NCI-H2227 (cell line): Measurements from ENCODE around the gene VPS11.
"Not testable (repeated sequence)": the region's sequence is repeated elsewhere in the genome, so short reads cannot be mapped to it uniquely, and the experiment has no call there.

ENCODE experiments used
- DNase-seq: peaks from one replicate; lab custom pipeline; 2025; ENCODE audit not compliant: unreplicated experiment; lab: John Stamatoyannopoulos, UW

The VPS11 gene

DNA sequence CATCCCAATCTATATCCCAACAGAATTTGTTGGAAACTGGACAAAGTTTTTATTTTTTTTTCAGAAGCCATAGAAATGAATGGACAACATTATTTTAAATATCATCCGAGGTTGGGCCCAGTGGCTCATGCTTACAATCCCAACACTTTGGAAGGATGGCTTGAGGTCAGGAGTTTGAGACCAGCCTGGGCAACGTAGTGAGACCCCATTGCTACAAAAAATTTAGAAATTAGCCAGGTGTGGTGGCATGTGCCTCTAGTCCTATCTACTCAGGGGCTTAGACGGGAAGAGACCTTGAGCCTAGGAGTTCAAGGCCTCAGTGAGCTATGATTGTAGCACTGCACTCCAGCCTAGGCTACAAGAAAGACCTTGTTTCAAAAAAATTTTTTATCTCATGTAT lies 32.8 kb upstream of the VPS11 start:
- no peak for DNase-seq

DNA sequence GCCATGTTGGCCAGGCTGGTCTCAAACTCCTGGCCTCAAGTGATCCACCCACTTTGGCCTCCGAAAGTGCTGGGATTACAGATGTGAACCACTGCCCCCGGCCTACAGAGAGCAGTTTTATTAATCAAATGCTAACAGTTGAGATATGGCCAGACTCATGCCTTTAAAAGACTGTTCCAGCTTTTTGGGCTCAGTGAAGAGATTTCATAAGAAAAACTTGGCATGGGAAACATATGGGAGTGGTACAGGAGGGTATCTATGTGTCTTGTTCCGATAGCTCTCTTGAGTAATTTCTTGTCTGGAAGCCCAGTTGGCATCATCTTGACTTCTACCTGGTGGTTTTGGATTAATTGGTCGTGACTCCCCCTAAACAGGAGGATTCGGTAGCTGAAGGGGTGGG lies 28.7 kb upstream of the VPS11 start:
- no peak for DNase-seq

DNA sequence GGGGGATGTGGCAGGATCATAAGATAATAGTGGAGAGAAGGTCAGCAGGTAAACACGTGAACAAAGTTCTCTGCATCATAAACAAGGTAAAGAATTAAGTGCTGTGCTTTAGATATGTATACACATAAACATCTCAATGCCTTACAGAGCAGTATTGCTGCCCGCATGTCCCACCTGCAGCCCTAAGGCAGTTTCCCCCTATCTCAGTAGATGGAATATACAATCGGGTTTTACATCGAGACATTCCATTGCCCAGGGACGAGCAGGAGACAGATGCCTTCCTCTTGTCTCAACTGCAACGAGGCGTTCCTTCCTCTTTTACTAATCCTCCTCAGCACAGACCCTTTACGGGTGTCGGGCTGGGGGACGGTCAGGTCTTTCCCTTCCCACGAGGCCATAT lies 28.1 kb upstream of the VPS11 start:
- not testable (repeated sequence) for DNase-seq

DNA sequence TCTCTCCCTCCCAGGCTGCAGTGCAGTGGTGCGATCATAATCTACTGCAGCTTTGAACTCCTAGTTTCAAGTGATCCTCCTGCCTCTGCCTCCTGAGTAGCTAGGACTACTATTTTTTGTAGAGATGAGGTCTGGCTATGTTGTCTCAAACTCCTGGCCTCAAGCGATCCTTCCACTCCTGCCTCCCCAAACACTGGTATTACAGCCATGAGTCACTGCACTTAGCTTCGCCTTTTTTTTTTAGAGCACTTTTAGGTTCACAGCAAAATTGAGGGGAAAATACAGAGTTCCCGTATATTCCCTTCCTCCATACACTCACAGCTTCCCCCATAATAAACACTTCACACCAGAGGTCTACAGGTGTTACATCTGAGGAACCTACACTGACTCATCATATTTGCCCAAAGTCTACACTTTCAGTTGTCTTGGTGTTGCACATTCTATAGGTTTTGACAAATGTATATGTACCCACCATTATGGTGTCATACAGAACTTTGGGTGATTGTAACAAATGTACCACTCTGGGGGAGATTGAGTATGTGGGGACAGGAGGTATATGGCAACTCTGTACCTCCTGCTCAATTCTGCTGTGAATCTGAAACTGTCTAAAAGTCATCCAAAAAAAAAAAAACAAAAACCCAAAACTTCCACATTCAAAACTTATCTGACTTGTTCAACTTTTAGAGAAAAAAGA lies 25.6 kb upstream of the VPS11 start:
- DNase-seq = no peak

DNA sequence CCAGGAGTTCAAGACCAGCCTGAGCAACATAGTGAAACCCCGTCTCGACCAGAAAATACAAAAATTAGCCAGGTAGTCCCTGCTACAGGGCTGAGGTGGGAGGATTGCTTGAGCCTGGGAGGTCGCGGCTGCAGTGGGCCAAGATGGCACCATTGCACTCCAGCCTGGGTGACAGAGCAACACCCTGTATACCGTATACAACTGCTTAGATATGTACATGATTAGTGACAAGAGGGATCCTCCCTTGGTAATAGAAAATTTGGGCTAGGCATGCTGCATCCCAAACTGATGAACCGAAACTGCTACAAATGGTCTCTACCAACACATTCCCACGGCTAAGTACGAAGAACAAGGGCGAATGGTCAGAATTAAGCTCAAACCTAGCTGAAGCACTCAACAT lies 24.7 kb upstream of the VPS11 start:
- no peak for DNase-seq

DNA sequence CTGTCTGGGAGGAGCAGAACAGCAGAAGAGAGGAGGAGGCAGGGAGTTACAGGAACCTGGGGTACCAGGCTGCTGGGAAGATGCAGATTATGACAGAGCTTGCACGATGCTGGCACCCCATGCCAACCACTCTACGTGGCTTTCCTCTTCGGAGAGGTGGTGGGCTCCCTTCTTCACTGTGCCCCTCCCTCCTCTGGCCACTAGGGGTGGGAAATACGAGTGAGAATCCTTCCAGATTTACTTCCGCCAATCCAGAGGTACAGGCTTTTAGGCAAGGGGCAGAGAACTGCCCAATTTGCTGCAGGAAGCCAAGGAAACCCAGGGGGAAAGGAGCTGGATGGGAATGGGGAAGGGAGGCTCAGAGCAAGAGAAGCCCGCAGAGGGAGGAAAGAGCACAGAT lies 22.9 kb upstream of the VPS11 start:
- no peak for DNase-seq

DNA sequence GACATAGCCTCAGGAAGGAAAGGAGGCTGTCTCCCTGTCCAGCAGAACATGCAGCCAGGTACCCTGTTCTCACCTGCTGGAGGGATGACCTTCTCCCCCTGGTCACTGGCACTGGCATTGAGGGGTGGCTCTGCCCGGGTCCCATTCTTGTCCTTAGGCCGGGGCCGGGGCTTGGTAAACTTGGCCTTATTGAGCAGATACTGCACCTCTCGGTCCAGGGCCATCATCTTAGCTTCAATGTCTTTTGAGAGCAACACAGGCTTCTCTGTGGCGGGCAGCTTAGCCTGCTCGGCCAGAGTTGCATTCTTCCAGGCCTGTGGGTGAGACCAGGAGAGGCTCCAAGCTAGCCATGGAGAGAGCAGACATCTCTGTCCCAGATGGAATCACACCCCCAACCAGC lies 21.1 kb upstream of the VPS11 start:
- DNase-seq = no peak

DNA sequence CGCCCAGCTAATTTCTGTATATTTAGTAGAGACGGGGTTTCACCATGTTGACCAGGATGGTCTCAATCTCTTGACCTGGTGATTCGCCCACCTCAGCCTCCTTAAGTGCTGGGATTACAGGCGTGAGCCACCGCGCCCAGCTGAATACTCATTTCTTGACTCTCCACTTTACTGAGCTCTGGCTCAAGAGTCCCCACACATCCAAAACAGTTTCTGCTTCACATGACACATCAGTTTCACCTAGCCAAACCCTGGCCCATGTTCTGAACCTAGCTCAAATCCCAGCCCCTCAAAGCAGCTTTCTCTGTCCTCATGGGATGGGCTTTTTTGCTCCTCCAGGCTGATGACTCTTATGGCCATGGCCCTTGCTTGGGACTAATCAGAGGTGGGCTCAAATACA lies 20.4 kb upstream of the VPS11 start:
- DNase-seq = no peak

DNA sequence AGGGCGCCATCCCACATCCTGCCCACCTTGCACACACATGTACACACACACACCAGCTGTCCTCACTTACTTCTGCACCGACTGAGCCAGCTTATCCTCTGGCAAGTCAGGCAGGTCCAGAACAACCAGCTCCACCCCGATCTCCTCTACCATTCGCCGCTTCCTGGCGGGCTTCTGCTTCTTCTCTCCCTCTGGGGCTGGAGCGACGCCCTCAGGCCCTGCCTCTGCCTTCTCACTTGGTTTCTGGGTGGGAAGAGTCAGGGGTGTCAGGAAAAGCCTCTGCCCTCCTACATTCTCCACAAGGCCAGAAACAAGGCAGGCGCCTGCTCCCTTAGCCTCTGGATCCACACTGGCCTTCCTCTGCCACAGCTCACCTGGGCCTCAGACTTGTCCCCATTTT lies 19.0 kb upstream of the VPS11 start:
- no peak for DNase-seq

DNA sequence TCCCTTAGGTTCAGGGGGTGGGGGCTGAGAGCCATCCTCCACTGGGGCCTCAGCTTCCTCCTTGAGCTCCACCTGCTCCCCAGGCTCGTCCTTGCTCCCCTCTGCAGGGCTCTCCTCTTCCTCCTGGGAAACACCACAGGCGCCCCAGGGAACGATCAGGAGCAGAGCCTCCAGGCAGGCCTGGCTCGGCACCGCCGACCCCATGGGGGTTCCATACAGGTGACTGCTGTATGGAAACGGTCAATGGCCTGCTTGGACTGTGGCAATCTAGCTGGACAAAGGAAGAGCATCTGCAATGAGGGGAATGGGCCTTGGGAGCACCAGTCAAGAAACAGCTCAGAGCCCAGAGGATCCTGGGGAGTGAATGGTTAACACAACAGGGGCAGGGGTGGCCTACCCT lies 18.5 kb upstream of the VPS11 start:
- DNase-seq = no peak

DNA sequence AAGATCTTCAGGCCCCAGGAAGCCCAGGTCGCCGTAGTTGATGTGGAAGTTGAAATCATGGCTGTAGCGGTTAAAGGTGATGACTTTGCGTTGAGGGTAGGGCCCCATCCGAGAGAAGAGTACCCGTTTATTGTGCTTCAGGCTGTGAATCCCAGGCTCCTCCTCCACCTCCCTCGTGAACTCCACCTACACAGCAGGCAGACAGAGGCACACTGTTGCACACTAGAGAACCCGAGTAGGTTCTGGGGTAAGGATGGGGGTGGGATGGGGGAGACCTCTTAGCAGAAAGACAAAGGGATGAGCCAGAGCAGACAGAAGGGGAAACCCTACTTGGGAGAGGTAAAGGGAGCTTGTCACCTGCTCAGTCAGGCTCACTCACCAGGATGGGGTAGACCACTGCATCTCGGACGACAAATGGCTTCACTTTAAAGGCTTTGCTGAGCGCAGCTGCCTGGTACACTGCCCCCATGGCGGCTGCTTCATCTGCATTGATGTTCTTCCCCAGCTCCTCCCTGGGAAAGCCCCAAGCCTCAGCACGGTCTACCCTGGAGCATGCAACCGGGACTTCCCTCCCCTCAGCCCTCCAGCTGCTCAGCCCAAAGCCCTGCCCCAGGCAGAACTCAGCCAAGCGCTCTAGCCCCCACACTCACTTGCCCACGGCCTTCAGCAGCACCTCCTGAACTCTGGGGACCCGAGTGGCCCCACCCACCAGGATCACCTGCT lies 16.0 kb upstream of the VPS11 start:
- DNase-seq = no peak

DNA sequence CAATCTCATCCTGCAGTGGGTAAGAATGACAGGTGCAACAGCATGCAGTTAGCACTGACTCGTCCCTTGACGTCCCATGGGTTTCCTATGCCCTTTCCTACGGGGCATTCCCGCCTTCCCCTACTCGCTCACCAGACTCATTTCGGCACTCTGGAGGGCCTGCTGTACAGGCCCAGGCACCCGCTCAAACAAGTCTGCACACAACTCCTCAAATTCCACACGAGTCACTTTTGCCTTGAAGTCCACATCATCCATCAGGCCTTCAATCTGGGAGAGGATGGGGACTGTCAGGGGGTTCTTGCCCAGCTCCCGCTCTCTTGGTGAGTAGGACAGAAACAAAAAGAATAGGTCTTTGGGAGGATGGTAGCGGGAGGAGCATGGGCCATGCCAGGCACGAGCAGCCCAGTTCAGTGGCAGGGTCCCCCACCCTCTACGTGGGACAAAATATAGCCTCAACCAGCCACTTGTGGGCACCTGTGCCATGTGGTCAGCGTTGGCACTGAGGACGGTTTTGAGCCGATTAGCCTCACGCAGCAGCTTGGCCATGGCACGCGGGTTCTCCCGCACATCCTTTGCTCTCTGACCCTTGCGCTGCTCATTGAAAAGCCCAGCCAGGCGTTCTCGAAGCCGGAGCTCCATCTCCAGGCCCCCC lies 15.3 kb upstream of the VPS11 start:
- no peak for DNase-seq

DNA sequence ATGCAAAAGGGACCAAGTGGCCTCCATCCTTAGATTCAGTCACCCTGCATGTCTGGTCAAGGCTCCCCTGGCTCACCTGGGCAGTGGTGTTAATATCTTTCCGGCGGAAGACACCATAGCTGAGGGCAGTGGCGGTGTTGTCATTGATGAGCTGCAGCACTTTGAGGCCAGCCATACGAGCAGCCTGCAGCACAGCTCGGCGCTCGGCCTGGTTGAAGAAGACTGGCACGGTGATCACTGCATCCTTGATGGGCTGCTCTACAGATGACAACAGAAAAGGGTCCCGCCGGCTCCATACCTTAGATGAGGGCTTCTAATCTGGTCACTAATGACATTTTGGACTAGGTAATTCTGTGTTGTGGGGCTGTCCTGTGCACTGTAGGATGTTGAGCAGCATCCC lies 13.2 kb upstream of the VPS11 start:
- no peak for DNase-seq

DNA sequence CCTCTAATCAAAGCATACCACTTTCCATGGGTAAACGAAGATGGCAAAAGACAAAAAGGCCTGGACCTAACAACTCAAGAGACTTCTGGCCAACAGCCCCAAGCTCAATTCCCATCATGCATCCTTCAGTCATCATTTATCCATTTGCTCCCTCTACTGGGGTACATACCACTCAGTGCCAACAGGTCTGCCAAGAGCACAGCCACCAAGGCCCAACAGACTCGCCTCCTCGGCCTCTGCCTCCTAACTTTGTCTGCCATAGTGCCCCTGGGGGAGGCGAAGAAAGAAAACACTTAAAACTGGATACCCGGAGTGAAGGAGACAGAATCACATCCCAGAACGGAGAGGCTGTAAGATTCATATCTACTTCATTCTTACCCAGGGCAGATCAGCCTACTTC lies 11.7 kb upstream of the VPS11 start:
- DNase-seq = no peak

DNA sequence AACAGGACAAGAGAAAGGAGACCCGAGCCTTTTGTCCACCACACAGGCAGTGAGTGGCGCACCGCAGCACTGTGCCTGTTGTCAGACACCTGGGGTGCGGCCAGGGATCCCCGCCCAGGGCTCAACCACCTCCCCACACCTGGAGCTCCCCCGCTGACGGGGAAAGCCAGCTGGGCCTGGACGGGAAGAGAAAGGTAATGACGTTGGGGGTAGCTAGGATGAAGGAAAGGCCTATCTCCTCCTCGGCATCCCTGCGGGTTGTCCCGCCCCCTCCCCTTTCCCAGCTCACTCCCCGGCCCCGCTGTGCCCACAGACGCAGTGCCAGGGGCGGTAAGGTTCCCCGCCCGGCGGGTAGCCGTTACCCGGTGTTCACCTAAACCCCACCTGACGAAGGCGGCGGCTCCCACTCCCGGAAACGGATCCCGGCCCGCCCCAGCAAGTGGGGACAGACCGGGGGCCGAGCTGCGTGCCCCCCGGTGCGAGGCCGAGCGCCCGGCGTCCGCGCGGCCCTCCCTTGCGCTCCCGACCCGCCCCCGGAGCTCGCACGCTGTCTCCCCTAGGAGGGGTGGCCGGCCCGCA lies 11.1 kb upstream of the VPS11 start:
- DNase-seq = peak; percentile 42

DNA sequence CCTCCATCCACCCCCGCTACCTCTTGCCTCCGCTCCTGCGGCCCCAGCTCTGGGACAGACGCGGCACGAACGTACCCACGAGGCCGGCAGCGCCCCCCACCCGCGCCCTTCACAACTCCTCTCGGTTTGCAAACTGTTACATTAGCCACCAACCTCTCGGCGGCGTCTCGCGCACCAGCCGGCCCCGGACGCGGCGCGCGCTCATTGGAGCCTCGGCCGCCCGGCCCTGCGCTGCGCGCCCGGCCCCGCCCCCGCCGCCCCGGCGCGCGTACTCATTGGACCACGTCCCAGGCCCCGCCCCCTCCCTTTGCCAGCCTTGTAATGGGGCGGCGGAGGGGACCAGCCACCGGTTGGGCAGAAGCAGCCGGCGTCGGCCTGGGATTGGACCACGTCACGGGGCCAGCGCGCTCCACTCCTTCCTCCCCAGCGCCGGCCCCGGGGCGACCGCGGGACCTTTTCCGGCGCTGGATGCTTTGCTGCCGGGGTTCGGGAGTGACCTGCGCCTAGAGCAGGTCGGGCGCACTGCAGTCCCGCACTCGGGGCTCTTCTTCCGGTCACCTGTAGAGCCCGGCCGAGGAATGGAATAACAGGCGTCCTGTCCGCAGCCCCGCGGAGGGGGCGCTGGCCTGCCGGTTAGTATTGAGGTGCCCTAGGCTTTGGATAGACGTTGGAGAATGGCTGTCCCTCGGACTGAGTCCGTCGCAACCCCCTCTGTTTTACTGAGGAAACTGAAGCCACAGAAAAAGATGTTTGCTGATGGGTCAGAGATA lies 10.4 kb upstream of the VPS11 start, which contains the start of gene HYOU1:
TSS of gene HYOU1 (minus strand) at position 206 of the 770 bp plus-strand sequence. CDS start 1,045 bp downstream, outside the sequence.
- peak; percentile 95 for DNase-seq

DNA sequence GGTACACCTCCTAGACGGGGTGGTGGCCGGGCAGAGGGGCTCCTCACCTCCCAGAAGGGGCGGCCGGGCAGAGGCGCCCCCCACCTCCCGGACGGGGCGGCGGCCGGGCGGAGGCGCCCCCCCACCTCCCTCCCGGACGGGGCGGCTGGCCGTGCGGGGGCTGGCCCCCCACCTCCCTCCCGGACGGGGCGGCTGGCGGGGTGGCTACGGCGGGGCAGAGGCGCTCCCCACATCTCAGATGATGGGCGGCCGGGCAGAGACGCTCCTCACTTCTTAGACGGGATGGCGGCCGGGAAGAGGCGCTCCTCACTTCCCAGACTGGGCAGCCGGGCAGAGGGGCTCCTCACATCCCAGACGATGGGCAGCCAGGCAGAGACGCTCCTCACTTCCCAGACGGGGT lies 8.5 kb upstream of the VPS11 start:
- DNase-seq = not testable (repeated sequence)

DNA sequence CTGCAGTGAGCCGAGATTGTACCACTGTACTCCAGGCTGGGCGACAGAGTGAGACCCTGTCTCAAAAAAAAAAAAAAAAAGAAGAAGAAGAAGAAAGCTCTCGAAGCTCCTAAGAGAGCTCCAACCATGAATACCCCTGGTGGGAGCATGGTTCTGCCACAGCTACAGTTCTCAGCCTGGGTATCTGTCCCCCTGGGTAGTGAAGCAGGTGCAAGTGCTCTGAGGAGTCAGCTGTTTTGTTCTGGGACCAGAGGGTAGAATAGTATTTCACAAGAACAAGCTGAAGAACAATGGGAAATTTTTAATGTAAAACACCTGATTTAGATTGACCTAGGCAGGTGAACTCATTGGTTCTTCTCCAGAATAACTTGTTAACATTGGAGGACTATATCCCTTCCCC lies 6.4 kb upstream of the VPS11 start:
- DNase-seq = no peak

DNA sequence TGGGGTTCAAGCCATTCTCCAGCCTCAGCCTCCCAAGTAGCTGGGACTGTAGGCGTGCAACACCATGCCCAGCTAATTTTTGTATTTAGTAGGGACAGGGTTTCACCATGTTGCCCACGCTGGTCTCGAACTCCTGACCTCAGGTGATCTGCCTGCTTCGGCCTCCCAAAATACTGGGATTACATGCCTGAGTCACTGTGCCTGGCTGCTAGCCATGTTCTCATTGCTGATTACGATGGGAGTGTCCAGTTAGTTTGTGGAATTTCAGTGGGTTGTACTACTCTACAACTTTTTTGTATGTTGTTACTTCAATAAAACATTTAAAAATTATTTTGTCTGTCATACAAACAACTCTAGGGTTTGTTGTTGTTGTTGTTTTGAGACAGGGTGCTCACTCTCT lies 4.8 kb upstream of the VPS11 start:
- no peak for DNase-seq

DNA sequence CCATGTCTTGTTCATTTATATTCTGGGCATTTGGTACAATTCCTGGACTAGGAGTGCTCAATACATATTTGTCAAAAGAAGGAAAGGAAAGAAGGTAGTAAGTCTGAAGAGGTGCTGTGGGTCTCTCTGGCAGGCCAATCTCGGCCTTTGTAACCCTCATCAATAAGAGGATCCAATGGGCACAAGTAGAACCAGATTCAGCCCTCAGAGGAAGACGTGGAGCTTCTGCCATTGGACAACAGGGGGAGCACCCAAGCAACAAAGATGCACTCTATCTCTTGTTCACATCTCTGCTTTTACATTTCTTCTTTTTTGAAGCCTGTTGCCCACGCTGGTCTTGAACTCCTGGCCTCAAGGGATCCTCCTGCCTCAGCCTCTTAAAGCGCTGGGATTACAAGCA lies 2.2 kb upstream of the VPS11 start:
- DNase-seq = peak; percentile 41

DNA sequence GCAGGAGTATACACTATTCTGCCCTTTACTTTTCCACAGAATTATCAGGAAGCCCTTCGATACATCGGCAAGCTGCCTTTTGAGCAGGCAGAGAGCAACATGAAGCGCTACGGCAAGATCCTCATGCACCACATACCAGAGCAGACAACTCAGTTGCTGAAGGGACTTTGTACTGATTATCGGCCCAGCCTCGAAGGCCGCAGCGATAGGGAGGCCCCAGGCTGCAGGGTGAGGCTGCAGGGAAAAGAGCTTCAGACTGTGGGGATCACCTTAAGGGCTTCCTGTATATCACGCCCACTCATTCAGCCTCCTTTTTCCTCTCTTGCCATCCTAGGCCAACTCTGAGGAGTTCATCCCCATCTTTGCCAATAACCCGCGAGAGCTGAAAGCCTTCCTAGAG lies 10.2 kb downstream of the VPS11 start:
- no peak for DNase-seq
